GM12878 (cell line): Measurements from ENCODE around the gene SNAI3. TPM values are rescaled to one million over a fixed set of nuclear protein-coding genes. Genes with fewer than 3 reads are reported as not detected.

Experiments
- ATAC-seq: fragments of 200-7000 bp; cut with Tn5 transposase; 3 replicates; pipeline ENCODE4 v1.9.1; 2020; ENCODE audit warnings: mild to moderate bottlenecking, moderate library complexity
- BruUV-seq: library from RNA; stranded (reverse); fragments of 400-500 nt; replicated peaks from 2 replicates; lab custom pipeline; 2021; lab: Mats Ljungman, UMichigan
- CTCF ChIA-PET: fragments of 300-600 bp; sonication (Branson Sonifier 250); formaldehyde crosslinking; extraction: SDS; loops from one replicate; lab custom pipeline; 2021; ENCODE audit warnings: inconsistent platforms; lab: Yijun Ruan, JAX
- POLR2A ChIA-PET: fragments of 350-600 bp; formaldehyde crosslinking; extraction: SDS; loops from one replicate; lab custom pipeline; 2021; ENCODE audit warnings: inconsistent platforms; lab: Charles Lee
- RAD21 ChIA-PET: fragments of 300-600 bp; sonication (Branson Sonifier 250); formaldehyde crosslinking; loops from one replicate; lab custom pipeline; 2023; ENCODE audit warnings: antibody characterized with exemption; ENCODE audit not compliant: unreplicated experiment; lab: Charles Lee
- SMC1A ChIA-PET: fragments of 300-600 bp; sonication (Branson Sonifier 250); formaldehyde crosslinking; loops from one replicate; lab custom pipeline; 2023; ENCODE audit not compliant: unreplicated experiment, uncharacterized antibody; lab: Charles Lee
- DNase-seq: peaks from one replicate; pipeline ENCODE4 v3.0.0-alpha.2; 2011; ENCODE audit warnings: low read depth, low spot score
- FAIRE-seq: peaks from 3 replicates; lab custom pipeline; 2011; peaks lifted over from hg19 to GRCh38; lab: Jason Lieb, UNC
- H2AFZ ChIP-seq: 2 replicates; pipeline ENCODE4 v1.6.0; 2011; ENCODE audit warnings: low read depth, low read length, control low read depth; ENCODE audit not compliant: control insufficient read depth
- H3K27ac ChIP-seq: 2 replicates; pipeline ENCODE4 v1.5.1; 2011; ENCODE audit warnings: control low read depth; ENCODE audit not compliant: control insufficient read depth, insufficient read depth
- H3K27me3 ChIP-seq, 2 experiments: replicated peaks in 1 of 2; 2 replicates each; pipeline versions ENCODE4 v1.6.0 to v1.6.1; 2011; ENCODE audit warnings: low read length in 1 of 2; ENCODE audit not compliant: control insufficient read depth in 2 of 2, insufficient read depth in 2 of 2
- H3K36me3 ChIP-seq, 2 experiments: 2 replicates each; pipeline ENCODE4 v1.5.1; 2011; ENCODE audit warnings: low read length in 1 of 2; ENCODE audit not compliant: control insufficient read depth in 2 of 2, insufficient read depth in 2 of 2
- H3K4me1 ChIP-seq: 2 replicates; pipeline ENCODE4 v1.6.1; 2011; ENCODE audit warnings: mild to moderate bottlenecking, low read length, moderate library complexity, mixed read lengths; ENCODE audit not compliant: control insufficient read depth, insufficient read depth
- H3K4me2 ChIP-seq: 2 replicates; pipeline ENCODE4 v1.6.0; 2011; ENCODE audit warnings: control low read depth; ENCODE audit not compliant: control insufficient read depth, insufficient read depth
- H3K4me3 ChIP-seq: fragments of 200-600 bp; sonication (generic); 2 replicates; pipeline ENCODE4 v1.5.1; 2016
- H3K79me2 ChIP-seq: 2 replicates; pipeline ENCODE4 v1.6.0; 2011; ENCODE audit warnings: low read length; ENCODE audit not compliant: control insufficient read depth, insufficient read depth
- H3K9ac ChIP-seq: 2 replicates; pipeline ENCODE4 v1.8.0; 2011; ENCODE audit warnings: low read length, control low read depth, mixed read lengths; ENCODE audit not compliant: control insufficient read depth, insufficient read depth
- H3K9me3 ChIP-seq: replicated peaks from 3 replicates; pipeline ENCODE4 v1.5.1; 2011; ENCODE audit warnings: mild to moderate bottlenecking, low read length; ENCODE audit not compliant: control insufficient read depth, insufficient read depth
- H4K20me1 ChIP-seq: 2 replicates; pipeline ENCODE4 v1.6.0; 2011; ENCODE audit not compliant: control insufficient read depth, insufficient read depth
- BMI1 ChIP-seq: fragments of 450-650 bp; IDR thresholded peaks from 2 replicates; pipeline ENCODE4 v1.6.1; 2016; ENCODE audit warnings: mild to moderate bottlenecking, moderate library complexity, borderline replicate concordance
- EP300 ChIP-seq, 2 experiments: fragments of 150-350 bp in 1 of 2; IDR thresholded peaks; 2 replicates each; pipeline ENCODE4 v1.6.1; 2011 to 2012; ENCODE audit warnings: low read depth in 2 of 2, low read length in 2 of 2, borderline replicate concordance in 1 of 2, improper control_type of control experiment in 1 of 2, inconsistent platforms in 1 of 2; ENCODE audit not compliant: control insufficient read depth in 1 of 2
- MXI1 ChIP-seq: fragments of 150-350 bp; IDR thresholded peaks from 2 replicates; pipeline ENCODE4 v1.6.1; 2011; ENCODE audit warnings: low read depth, mild to moderate bottlenecking, inconsistent platforms, low read length, improper control_type of control experiment
- WGBS: methylation state at CpG from one replicate; pipeline ENCODE4 v1.1.6; 2016; ENCODE audit warnings: low lambda C conversion rate; ENCODE audit not compliant: insufficient replicate concordance, insufficient coverage; ENCODE audit errors: missing lambda C conversion rate; 5-methylcytosine and 5-hydroxymethylcytosine counted together
- in situ Hi-C: fragments of 300-500 bp; cut with MboI; formaldehyde crosslinking; loops from 9 replicates; pipeline ENCODE4 v1.14.3; 2018; ENCODE audit warnings: mixed read lengths
- intact Hi-C: fragments of 100-400 bp; cut with micrococcal nuclease; formaldehyde crosslinking; loops from one replicate; pipeline ENCODE4 v1.14.2; 2022; ENCODE audit not compliant: unreplicated experiment
- polyA plus RNA-seq, 11 experiments: library from polyadenylated mRNA; depleted of rRNA in 4 of 11; unstranded in 6 of 11; stranded (reverse) in 5 of 11; fragments of >200 nt; fragmentation: Nextera tagmentation in 4 of 11; fragmentation: Illumina TruSeq in 1 of 11; extraction: Ambion mirVana in 4 of 11; extraction: Trizol in 1 of 11; gene quantifications; 1 replicate in 1 of 11; 2 replicates in 10 of 11; pipeline versions ENCODE4 v1.2.1 to v1.2.3, GENCODE V29; 2011 to 2016; ENCODE audit warnings: inconsistent platforms in 2 of 11, missing spikeins in 2 of 11, low read depth in 1 of 11
- total RNA-seq, 4 experiments: library from RNA; depleted of rRNA in 3 of 4; stranded (reverse); fragments of >200 nt in 3 of 4; fragmentation: Illumina TruSeq in 1 of 4; extraction: Trizol in 1 of 4; gene quantifications; 2 replicates each; pipeline versions ENCODE4 v1.2.1 to v1.2.3, GENCODE V29; 2013 to 2021
- TF ChIP-seq, protein P1 (sequence below): fragments of 450-650 bp; IDR thresholded peaks from 2 replicates; pipeline ENCODE4 v1.6.1; 2017; ENCODE audit warnings: mild to moderate bottlenecking, moderate library complexity

SNAI3 gene
- total and polyA plus RNA-seq, 10 of the 15 experiments (the other 5 are each of a cell fraction or from before 2014, with no cell fraction given), result 0.21 to 7.4 (median 3.0) TPM

DNA sequence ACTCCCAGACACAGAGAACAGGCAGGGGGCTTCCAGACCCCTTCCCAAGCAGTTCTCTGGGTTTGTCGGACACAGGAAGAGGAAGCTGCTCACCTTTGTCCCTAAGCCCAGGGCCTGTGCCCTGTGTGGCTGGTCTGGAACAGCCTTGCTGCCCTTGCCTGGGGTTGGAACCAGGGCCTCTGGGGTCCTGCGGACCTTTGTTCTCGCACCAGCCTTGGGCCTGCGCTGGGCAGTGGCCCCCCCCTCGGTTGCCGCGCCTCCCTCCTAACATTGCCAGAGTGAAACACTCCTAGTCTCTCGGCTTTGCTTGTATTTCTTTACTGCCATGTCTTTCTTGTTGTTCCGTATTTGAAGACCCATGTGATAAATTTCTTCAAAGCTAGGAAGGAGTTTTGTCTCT is 56.5 kb downstream of the SNAI3 start:
- ChIA-PET RAD21 (interaction anchor here (1.1 kb wide), 1 partner anchor 58 kb away, joined by 3 read pairs; no protein-coding TSS in a partner anchor), POLR2A (no interaction called here), CTCF (interaction anchor here (1.1 to 1.6 kb wide), 3 partner anchors 60 to 586 kb away, joined by 3 to 5 read pairs (median 4); partner anchors contain the start of gene ZC3H18), SMC1A (no interaction called here)
- TF ChIP-seq EP300 (IDR thresholded peaks at IDR 0.05; ENCODE audit: borderline replicate concordance in 1 of 2, control insufficient read depth in 1 of 2, low read depth in 2 of 2, low read length in 2 of 2), result no peak
- TF ChIP-seq, protein P1, sequence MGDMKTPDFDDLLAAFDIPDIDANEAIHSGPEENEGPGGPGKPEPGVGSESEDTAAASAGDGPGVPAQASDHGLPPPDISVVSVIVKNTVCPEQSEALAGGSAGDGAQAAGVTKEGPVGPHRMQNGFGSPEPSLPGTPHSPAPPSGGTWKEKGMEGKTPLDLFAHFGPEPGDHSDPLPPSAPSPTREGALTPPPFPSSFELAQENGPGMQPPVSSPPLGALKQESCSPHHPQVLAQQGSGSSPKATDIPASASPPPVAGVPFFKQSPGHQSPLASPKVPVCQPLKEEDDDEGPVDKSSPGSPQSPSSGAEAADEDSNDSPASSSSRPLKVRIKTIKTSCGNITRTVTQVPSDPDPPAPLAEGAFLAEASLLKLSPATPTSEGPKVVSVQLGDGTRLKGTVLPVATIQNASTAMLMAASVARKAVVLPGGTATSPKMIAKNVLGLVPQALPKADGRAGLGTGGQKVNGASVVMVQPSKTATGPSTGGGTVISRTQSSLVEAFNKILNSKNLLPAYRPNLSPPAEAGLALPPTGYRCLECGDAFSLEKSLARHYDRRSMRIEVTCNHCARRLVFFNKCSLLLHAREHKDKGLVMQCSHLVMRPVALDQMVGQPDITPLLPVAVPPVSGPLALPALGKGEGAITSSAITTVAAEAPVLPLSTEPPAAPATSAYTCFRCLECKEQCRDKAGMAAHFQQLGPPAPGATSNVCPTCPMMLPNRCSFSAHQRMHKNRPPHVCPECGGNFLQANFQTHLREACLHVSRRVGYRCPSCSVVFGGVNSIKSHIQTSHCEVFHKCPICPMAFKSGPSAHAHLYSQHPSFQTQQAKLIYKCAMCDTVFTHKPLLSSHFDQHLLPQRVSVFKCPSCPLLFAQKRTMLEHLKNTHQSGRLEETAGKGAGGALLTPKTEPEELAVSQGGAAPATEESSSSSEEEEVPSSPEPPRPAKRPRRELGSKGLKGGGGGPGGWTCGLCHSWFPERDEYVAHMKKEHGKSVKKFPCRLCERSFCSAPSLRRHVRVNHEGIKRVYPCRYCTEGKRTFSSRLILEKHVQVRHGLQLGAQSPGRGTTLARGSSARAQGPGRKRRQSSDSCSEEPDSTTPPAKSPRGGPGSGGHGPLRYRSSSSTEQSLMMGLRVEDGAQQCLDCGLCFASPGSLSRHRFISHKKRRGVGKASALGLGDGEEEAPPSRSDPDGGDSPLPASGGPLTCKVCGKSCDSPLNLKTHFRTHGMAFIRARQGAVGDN, result no peak
- no peak for TF ChIP-seq BMI1
- TF ChIP-seq MXI1, result no peak
- Histone ChIP-seq H4K20me1 (no peaks in the 10 kb centered on the region), H3K4me1 (peaks cover 11% of the 10 kb centered on the region), H3K4me3 (no peak overlapping the region), H3K9ac (no peak overlapping the region), H2AFZ (no peak overlapping the region), H3K27ac (no peak overlapping the region), H3K4me2 (no peak overlapping the region), H3K79me2 (no peaks in the 10 kb centered on the region), H3K9me3 (no peaks in the 10 kb centered on the region), H3K27me3 (no peaks in the 10 kb centered on the region), H3K36me3 (peaks cover 5 to 35% of the 10 kb centered on the region in 2 experiments; a peak in 3 of 4 replicates)
- in situ Hi-C loops, result no loop called here
- FAIRE-seq (no peak), DNase-seq (no peak), ATAC-seq (no peak)
- BruUV-seq, result no TSS peak
- 90% methylated on average over 9 of the region's 9 CpGs for WGBS
- intact Hi-C loops, result no loop called here
